DND-41 (cell line): ENCODE data around the gene CDK17.

Experiments used
- ATAC-seq: fragments of 200-7000 bp; cut with Tn5 transposase; 3 replicates; pipeline ENCODE4 v1.9.1; 2021; ENCODE audit warnings: low read depth; ENCODE audit not compliant: insufficient read depth
- DNase-seq: peaks from one replicate; pipeline ENCODE4 v3.0.0-alpha.2; 2020
- H2AFZ ChIP-seq: 2 replicates; pipeline ENCODE4 v1.6.0; 2012; ENCODE audit warnings: low read depth, low read length
- H3K27ac ChIP-seq: 2 replicates; pipeline ENCODE4 v1.5.1; 2012; ENCODE audit warnings: low read length, inconsistent platforms
- H3K27me3 ChIP-seq: fragments of 200-600 bp; sonication (generic); 2 replicates; pipeline ENCODE4 v1.6.0; 2012; ENCODE audit warnings: low read length, mild to moderate bottlenecking, inconsistent platforms; ENCODE audit not compliant: insufficient read depth, poor library complexity
- H3K36me3 ChIP-seq: 2 replicates; pipeline ENCODE4 v1.5.1; 2012; ENCODE audit warnings: low read length, inconsistent platforms; ENCODE audit not compliant: insufficient read depth
- H3K4me1 ChIP-seq: 2 replicates; pipeline ENCODE4 v1.5.1; 2012; ENCODE audit warnings: mild to moderate bottlenecking, low read length; ENCODE audit not compliant: insufficient read depth
- H3K4me2 ChIP-seq: 2 replicates; pipeline ENCODE4 v1.6.0; 2012; ENCODE audit warnings: mild to moderate bottlenecking, moderate library complexity, low read length, inconsistent platforms; ENCODE audit not compliant: insufficient read depth
- H3K4me3 ChIP-seq, 2 experiments: fragments of 200-600 bp in 1 of 2; shearing (Covaris generic) in 1 of 2; 2 replicates each; pipeline ENCODE4 v1.5.1; 2012 to 2016; ENCODE audit warnings: inconsistent platforms in 2 of 2, low read length in 2 of 2, mild to moderate bottlenecking in 2 of 2, low read depth in 1 of 2, moderate library complexity in 1 of 2
- H3K79me2 ChIP-seq: 2 replicates; pipeline ENCODE4 v1.6.0; 2012; ENCODE audit warnings: low read length, inconsistent platforms; ENCODE audit not compliant: insufficient read depth
- H3K9ac ChIP-seq: 2 replicates; pipeline ENCODE4 v1.6.0; 2012; ENCODE audit warnings: low read depth, mild to moderate bottlenecking, inconsistent platforms, low read length, moderate library complexity
- H3K9me3 ChIP-seq: 2 replicates; pipeline ENCODE4 v1.5.1; 2012; ENCODE audit warnings: low read length, moderate library complexity, mild to moderate bottlenecking, inconsistent platforms; ENCODE audit not compliant: insufficient read depth, severe bottlenecking
- H4K20me1 ChIP-seq: 2 replicates; pipeline ENCODE4 v1.6.0; 2012; ENCODE audit warnings: low read length; ENCODE audit not compliant: insufficient read depth
- CTCF ChIP-seq: IDR thresholded peaks from 2 replicates; pipeline ENCODE4 v1.5.1; 2012; ENCODE audit warnings: borderline replicate concordance, low read length, moderate library complexity, mild to moderate bottlenecking; ENCODE audit not compliant: poor library complexity, severe bottlenecking; ENCODE audit errors: extremely low read depth
- EZH2 ChIP-seq: IDR thresholded peaks from 3 replicates; pipeline ENCODE4 v1.6.1; 2012; ENCODE audit warnings: borderline replicate concordance, low read depth, mild to moderate bottlenecking, moderate library complexity, low read length, inconsistent platforms; ENCODE audit not compliant: severe bottlenecking

CDK17 gene

GRCh38 chr12:96271469-96272199 is 128.6 kb downstream of the CDK17 start:
- H3K4me3 ChIP-seq = no peak overlapping the region
- no peak overlapping the region for H2AFZ ChIP-seq
- H3K4me2 ChIP-seq = no peak overlapping the region
- H4K20me1 ChIP-seq = no peaks in the 10 kb centered on the region
- no peaks in the 10 kb centered on the region for H3K9me3 ChIP-seq
- ATAC-seq = no peak
- no peaks in the 10 kb centered on the region for H3K27me3 ChIP-seq
- no peak overlapping the region for H3K9ac ChIP-seq
- no peak for TF ChIP-seq CTCF
- no peak for TF ChIP-seq EZH2
- no peak overlapping the region for H3K27ac ChIP-seq
- no peaks in the 10 kb centered on the region for H3K79me2 ChIP-seq
- no peak for DNase-seq
- no peaks in the 10 kb centered on the region for H3K4me1 ChIP-seq
- peaks cover 63% of the 10 kb centered on the region for H3K36me3 ChIP-seq

GRCh38 chr12:96266238-96266637 is 134.0 kb downstream of the CDK17 start:
- DNase-seq = no peak
- Histone ChIP-seq H3K27me3 (no peaks in the 10 kb centered on the region), H3K9ac (no peak overlapping the region), H3K4me3 (no peak overlapping the region), H3K4me2 (no peak overlapping the region), H3K27ac (no peak overlapping the region), H3K36me3 (peaks cover 78% of the 10 kb centered on the region), H3K4me1 (no peaks in the 10 kb centered on the region), H2AFZ (no peak overlapping the region), H4K20me1 (no peaks in the 10 kb centered on the region), H3K79me2 (no peaks in the 10 kb centered on the region), H3K9me3 (no peaks in the 10 kb centered on the region)
- no peak for TF ChIP-seq EZH2
- no peak for TF ChIP-seq CTCF
- no peak for ATAC-seq

- Histone ChIP-seq H3K4me1 (no peaks in the 10 kb centered on the region), H3K79me2 (no peaks in the 10 kb centered on the region), H2AFZ (no peak overlapping the region), H3K27ac (no peak overlapping the region), H3K4me2 (no peak overlapping the region), H3K36me3 (peaks cover 77% of the 10 kb centered on the region), H3K9ac (no peak overlapping the region), H3K27me3 (no peaks in the 10 kb centered on the region), H3K9me3 (no peaks in the 10 kb centered on the region), H4K20me1 (no peaks in the 10 kb centered on the region), H3K4me3 (no peak overlapping the region)
- DNase-seq = no peak
- no peak for TF ChIP-seq EZH2
- no peak for TF ChIP-seq CTCF
- no peak for ATAC-seq
These were observed 134.4 kb downstream of the CDK17 start for GRCh38 chr12:96265836-96266235.
